ENCODE results near the gene SLC6A3.

DNA sequence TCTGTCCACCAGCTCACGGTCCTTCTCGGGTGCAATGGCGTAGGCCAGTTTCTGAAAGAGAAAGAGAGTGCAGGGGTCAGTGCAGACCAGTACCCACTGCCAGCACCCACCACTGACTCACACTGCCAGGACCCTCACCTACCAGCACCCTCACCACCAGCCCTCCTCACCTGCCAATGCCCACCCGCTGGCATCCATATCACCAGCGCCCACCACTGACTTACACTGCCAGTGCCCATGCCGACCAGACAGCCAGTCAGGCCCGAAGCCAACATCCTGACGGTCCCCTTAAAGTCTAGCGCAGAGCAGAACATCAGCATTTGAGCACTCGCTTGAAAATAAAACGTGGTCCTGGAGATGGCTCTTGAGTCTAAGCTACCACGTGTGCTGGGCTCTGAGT is 44.3 kb downstream of the SLC6A3 start:
- TF ChIP-seq SIN3A (IDR thresholded peaks at IDR 0.05; ENCODE audit: borderline replicate concordance, insufficient read depth, low read depth, low read length) = no peak
- TF ChIP-seq, protein P1, sequence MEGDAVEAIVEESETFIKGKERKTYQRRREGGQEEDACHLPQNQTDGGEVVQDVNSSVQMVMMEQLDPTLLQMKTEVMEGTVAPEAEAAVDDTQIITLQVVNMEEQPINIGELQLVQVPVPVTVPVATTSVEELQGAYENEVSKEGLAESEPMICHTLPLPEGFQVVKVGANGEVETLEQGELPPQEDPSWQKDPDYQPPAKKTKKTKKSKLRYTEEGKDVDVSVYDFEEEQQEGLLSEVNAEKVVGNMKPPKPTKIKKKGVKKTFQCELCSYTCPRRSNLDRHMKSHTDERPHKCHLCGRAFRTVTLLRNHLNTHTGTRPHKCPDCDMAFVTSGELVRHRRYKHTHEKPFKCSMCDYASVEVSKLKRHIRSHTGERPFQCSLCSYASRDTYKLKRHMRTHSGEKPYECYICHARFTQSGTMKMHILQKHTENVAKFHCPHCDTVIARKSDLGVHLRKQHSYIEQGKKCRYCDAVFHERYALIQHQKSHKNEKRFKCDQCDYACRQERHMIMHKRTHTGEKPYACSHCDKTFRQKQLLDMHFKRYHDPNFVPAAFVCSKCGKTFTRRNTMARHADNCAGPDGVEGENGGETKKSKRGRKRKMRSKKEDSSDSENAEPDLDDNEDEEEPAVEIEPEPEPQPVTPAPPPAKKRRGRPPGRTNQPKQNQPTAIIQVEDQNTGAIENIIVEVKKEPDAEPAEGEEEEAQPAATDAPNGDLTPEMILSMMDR (IDR thresholded peaks at IDR 0.05) = no peak

Measured in Panc1 (cell line).